ENCODE data around the gene ADSS1. TPM values are rescaled to one million over a fixed set of nuclear protein-coding genes. Genes with fewer than 3 reads are reported as not detected.

Gene ADSS1
- polyA plus RNA-seq, 1 donor (not counting 4 experiments of a cell fraction or from before 2014, with no cell fraction given) = 1.7 TPM

DNA sequence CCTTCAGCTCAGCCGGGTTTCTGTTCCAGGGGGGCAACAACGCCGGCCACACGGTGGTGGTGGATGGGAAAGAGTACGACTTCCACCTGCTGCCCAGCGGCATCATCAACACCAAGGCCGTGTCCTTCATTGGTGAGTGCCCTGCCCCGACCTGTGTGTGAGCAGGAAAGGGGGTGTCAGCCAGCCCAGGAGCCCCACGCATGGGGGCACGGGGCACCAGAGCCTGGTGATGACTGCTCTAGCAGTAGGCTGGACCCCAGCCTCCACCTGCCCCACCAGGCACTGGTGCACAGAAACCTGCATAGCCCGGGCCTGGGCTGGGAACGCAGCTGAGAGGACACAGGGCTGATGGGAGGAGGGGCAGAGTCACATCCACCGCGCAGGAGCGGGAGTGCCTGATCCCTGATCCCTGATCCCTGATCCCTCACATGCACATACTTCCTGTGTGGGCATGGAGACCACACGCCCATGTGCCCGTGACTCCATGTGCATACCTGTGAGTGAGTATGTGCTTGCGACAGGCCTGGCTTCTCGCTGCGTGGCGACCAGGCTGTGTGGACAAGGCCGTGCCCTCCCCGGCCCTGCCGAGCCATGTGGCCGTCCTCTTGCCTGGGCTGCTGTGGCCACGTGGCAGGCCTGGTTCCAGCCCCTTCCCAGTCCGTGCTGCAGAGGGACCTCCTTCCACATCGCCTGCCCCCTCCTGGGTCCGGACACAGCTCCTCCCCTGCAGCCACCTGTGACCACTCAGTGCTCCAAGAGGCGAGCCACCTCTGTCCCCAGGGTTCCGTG lies 11.2 kb downstream of the ADSS1 start:
- H3K27me3 ChIP-seq (ENCODE audit: control insufficient read depth, extremely low read depth, insufficient read depth, low read length) = no peaks in the 10 kb centered on the region

DNA sequence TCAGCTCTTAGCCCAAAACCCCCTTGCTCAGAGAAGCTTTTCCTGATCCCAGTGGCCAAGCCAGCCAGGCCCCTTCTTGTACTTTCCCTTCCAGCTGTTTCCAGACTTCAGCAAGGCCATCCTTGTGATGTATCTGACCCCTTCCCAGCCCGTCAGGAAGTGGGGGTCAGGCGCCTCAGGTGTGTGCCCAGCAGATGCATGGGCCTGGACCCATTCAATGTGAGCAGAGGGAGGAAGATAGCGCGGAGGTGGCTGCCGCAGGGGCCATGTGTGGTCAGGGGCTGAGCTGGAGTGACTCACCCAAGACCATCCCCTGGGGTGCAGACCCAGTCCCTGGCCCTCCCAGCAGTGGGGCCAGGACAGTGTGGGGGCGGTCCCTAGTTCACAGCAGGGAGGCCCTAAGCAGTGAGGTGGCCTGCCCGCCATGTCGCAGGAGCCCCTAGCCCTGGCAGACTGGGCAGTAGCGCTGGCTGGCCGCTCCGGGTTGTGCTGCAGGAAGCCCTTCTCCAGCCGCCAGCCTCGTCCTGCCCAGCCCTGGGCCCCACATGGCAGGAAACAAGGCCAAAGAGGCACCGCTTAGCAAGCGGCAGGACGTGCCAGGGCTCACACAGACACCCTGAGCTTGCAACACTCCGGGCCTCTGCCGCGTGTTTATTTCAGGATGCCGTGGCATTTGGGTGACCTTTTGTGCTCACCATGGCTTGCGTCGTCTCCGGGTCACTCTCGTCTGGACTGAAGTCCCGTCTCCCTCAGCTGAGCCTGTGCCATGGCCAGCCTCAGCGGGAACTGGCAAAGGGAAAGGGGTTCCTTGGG lies 12.0 kb downstream of the ADSS1 start:
- Histone ChIP-seq H3K27ac (ENCODE audit: control insufficient read depth, insufficient read depth, low read length) (no peak overlapping the region), H3K9me3 (ENCODE audit: control insufficient read depth, low read depth, low read length) (no peaks in the 10 kb centered on the region), H3K4me1 (ENCODE audit: control insufficient read depth, extremely low read depth, insufficient read depth, low read length) (peaks cover 20% of the 10 kb centered on the region), H3K9ac (ENCODE audit: control insufficient read depth, extremely low read depth, insufficient read depth, low read length) (no peak overlapping the region), H3K79me2 (ENCODE audit: control insufficient read depth, insufficient read depth, low read length) (no peaks in the 10 kb centered on the region), H3K4me2 (ENCODE audit: control insufficient read depth, extremely low read depth, insufficient read depth, low read depth, low read length) (no peak overlapping the region), H3K27me3 (ENCODE audit: control insufficient read depth, extremely low read depth, insufficient read depth, low read length) (no peaks in the 10 kb centered on the region), H4K20me1 (ENCODE audit: control insufficient read depth, extremely low read depth, insufficient read depth, low read length) (no peaks in the 10 kb centered on the region), H3K36me3 (ENCODE audit: control insufficient read depth in 2 of 2, extremely low read depth in 1 of 2, insufficient read depth in 2 of 2, low read length in 2 of 2) (no peaks in the 10 kb centered on the region), H3K4me3 (ENCODE audit: control insufficient read depth in 2 of 3, extremely low read depth in 1 of 3, insufficient read depth in 2 of 3, low read depth in 1 of 3, low read length in 3 of 3) (no peak overlapping the region), H2AFZ (ENCODE audit: control insufficient read depth, low read length) (no peak overlapping the region), H3K9me1 (ENCODE audit: control insufficient read depth, extremely low read depth, insufficient read depth, low read length) (no peaks in the 10 kb centered on the region)
- no peak for DNase-seq (ENCODE audit: low read depth, low spot score)
- dilution Hi-C loops (cut with MboI; ENCODE audit: extremely low pct_ligation_motif_present, low sequenced_read_pairs) = no loop called here
- FAIRE-seq = no peak
- TF ChIP-seq, protein P1, sequence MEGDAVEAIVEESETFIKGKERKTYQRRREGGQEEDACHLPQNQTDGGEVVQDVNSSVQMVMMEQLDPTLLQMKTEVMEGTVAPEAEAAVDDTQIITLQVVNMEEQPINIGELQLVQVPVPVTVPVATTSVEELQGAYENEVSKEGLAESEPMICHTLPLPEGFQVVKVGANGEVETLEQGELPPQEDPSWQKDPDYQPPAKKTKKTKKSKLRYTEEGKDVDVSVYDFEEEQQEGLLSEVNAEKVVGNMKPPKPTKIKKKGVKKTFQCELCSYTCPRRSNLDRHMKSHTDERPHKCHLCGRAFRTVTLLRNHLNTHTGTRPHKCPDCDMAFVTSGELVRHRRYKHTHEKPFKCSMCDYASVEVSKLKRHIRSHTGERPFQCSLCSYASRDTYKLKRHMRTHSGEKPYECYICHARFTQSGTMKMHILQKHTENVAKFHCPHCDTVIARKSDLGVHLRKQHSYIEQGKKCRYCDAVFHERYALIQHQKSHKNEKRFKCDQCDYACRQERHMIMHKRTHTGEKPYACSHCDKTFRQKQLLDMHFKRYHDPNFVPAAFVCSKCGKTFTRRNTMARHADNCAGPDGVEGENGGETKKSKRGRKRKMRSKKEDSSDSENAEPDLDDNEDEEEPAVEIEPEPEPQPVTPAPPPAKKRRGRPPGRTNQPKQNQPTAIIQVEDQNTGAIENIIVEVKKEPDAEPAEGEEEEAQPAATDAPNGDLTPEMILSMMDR (optimal IDR thresholded peaks at IDR 0.05 in 1 of 3, IDR thresholded peaks at IDR 0.05 in 1 of 3, conservative IDR thresholded peaks at IDR 0.05 in 1 of 3; ENCODE audit: extremely low read depth in 1 of 3, insufficient read depth in 2 of 3, low read length in 3 of 3) = no peak
- TF ChIP-seq EZH2 (IDR thresholded peaks at IDR 0.05; ENCODE audit: low read length) = no peak

More for the DNA sequence above, 11.2 kb downstream of the ADSS1 start:
- H3K36me3 ChIP-seq (ENCODE audit: control insufficient read depth in 2 of 2, extremely low read depth in 1 of 2, insufficient read depth in 2 of 2, low read length in 2 of 2) = no peaks in the 10 kb centered on the region
- no peak overlapping the region for H3K4me2 ChIP-seq (ENCODE audit: control insufficient read depth, extremely low read depth, insufficient read depth, low read depth, low read length)
- no peak overlapping the region for H3K9ac ChIP-seq (ENCODE audit: control insufficient read depth, extremely low read depth, insufficient read depth, low read length)
- no peak overlapping the region for H3K27ac ChIP-seq (ENCODE audit: control insufficient read depth, insufficient read depth, low read length)
- peaks cover 20% of the 10 kb centered on the region for H3K4me1 ChIP-seq (ENCODE audit: control insufficient read depth, extremely low read depth, insufficient read depth, low read length)
- H3K9me3 ChIP-seq (ENCODE audit: control insufficient read depth, low read depth, low read length) = no peaks in the 10 kb centered on the region
- DNase-seq (ENCODE audit: low read depth, low spot score) = no peak
- FAIRE-seq = no peak
- no peak overlapping the region for H3K4me3 ChIP-seq (ENCODE audit: control insufficient read depth in 2 of 3, extremely low read depth in 1 of 3, insufficient read depth in 2 of 3, low read depth in 1 of 3, low read length in 3 of 3)
- dilution Hi-C loops (cut with MboI; ENCODE audit: extremely low pct_ligation_motif_present, low sequenced_read_pairs) = no loop called here
- H3K79me2 ChIP-seq (ENCODE audit: control insufficient read depth, insufficient read depth, low read length) = no peaks in the 10 kb centered on the region
- no peaks in the 10 kb centered on the region for H4K20me1 ChIP-seq (ENCODE audit: control insufficient read depth, extremely low read depth, insufficient read depth, low read length)
- no peaks in the 10 kb centered on the region for H3K9me1 ChIP-seq (ENCODE audit: control insufficient read depth, extremely low read depth, insufficient read depth, low read length)
- no peak for TF ChIP-seq EZH2 (IDR thresholded peaks at IDR 0.05; ENCODE audit: low read length)
- TF ChIP-seq, protein P1 (optimal IDR thresholded peaks at IDR 0.05 in 1 of 3, IDR thresholded peaks at IDR 0.05 in 1 of 3, conservative IDR thresholded peaks at IDR 0.05 in 1 of 3; ENCODE audit: extremely low read depth in 1 of 3, insufficient read depth in 2 of 3, low read length in 3 of 3) = no peak
- no peak overlapping the region for H2AFZ ChIP-seq (ENCODE audit: control insufficient read depth, low read length)

Measured in keratinocyte (primary cell).